ENCODE data around the gene CA10.

CA10 gene

DNA sequence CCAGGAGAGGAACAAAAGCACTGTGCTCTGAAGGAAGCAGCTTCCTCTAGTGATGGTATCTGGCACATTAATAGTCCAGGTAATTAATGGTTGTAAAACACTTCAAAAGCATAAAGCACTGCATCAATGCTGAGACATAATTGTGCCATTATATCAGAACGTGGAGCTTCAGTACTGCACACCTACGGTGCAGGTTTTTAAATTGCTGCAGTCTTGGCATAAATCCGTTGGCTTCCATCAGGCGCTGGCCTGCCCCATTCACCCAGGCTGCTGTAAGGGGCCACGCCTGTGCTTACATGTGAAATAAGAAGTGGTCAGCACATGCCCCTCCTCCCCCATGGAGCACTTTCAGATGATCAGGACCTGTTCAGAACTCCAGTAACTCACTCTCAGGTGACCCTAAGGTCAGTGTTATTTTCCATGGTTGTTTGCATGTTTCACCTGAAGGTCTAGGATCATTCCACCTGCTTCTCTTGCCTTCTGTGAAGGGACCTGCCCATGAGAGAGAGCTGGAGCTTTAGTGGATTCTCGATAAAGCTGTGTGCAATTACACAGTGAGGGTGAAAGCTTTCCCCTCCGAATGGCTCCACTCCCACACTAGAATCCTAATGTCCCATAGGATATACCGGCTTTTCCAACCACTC lies 345.3 kb downstream of the CA10 start:
- DNase-seq, result no peak

- no peak for DNase-seq
Measured at GRCh38 chr17:51807460-51807859, 351.1 kb downstream of the CA10 start.

DNA sequence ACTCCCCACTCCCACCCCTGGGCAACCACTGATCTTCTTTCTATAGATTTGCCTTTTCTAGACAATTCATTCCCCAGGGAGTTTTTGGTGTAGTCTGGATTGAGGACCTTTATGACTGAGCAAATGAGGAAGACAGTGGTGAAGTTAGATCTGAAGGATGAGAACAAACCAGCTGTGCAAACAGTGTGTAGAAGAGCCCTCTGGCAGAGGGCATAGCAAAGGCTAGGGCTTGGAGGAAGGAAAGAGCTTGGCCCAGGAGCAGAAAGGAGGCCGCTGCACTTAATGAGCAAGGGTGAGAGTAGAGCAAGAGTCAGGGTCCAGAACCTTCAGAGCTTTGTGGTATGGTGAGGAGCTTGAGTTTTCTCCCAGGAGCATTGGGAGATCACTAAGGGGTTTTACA lies 352.7 kb downstream of the CA10 start:
- DNase-seq, result no peak

GRCh38 chr17:51805185-51805584 lies 353.3 kb downstream of the CA10 start:
- no peak for DNase-seq

DNA sequence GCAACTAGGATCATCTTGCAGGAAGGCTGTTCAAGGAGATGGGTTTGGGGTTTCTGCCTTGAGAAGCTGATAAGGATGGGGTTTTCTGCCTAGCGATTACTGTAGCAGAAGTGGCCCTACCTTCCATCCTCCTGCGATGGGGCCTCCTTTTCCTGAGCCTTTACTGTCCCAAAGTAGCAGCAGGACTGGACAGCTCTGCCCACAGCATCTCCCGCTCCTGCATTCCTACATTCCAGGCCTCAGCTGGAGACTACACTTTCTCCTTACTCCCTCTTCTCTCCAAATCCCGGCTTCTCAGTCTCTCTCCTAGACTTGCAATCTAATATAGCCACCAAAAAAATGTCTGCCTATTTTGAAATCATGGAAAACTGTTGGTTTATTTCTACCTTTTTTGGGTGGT lies 355.4 kb downstream of the CA10 start:
- no peak for DNase-seq

GRCh38 chr17:51802544-51802943 lies 356.0 kb downstream of the CA10 start:
- DNase-seq, result no peak

DNA sequence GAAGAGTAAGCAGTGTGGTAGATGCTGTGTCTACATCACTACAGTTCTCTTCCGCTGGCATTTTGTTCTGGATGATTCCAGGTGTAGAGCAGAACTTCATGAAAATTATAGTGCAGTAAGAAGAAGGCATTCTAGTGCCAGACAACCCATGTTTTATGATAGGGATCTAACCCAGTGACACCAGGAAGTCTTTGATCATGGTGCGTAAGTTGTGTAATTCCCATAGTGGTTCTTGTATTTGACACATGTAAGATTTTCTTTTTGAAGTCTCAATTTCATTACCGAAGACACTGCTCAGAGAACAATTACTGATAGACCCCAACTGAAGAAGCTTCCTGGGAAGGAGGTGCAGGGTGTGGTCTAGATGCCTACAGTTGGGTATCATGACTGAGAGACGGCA lies 356.9 kb downstream of the CA10 start:
- no peak for DNase-seq

- DNase-seq, result no peak
Measured at GRCh38 chr17:51799981-51800380, 358.5 kb downstream of the CA10 start.

DNA sequence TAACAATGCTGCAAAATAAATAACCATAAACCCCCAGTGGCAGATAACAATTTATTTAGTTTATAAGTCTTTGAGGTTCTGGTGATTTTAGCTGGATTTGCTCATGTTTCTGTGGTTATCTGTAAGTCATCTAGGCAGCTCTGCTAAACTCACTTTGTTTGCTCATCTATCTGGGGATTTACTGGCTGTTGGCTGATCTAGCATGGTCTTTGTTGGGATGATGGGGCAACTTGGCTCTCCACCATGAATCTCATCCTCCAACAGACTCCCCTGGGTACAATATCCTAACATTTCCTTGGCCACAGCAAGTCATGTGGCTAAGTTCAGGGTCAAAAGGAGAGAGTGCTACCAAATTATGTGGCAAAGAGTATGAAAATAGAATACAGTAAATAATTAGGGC lies 359.3 kb downstream of the CA10 start:
- no peak for DNase-seq

DNA sequence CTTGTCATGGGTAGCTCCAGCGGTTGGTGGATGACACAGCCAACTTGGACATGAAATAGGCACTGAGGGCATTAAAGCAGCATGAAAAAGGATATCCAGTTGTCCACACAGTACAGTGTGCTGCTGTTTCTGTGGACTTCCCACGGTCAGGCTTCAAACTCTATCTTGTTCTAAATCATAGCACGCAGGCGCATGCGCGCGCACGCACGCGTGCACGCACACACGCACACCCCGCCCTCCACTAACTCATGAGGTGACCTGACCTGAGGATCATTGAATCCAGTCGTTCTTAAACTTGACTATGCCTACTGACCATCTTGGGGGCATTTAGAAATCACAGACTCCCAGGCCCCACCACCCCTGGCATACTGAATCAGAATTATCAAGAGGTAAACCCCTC lies 361.4 kb downstream of the CA10 start:
- DNase-seq, result no peak

GRCh38 chr17:51796026-51796425 lies 362.5 kb downstream of the CA10 start:
- no peak for DNase-seq

GRCh38 chr17:51795401-51795800 lies 363.1 kb downstream of the CA10 start:
- DNase-seq, result no peak

DNA sequence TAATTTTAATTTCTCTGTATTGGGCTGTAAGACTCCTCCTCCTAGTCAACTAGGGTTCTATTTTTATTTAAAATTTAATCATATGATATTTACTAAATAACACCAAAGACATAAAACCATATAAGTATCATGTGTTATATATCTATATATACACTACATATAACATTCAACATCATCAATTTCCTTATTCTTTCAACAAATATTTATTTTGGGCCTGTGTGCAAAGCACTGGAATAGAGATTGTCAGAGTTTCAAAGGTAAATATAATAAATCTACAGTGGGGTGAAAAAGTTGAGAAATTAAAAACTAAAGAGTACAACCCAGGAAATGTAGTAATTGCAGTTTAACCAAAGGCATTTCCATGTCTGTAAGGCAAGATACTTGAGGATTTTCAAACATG lies 364.0 kb downstream of the CA10 start:
- no peak for DNase-seq

DNA sequence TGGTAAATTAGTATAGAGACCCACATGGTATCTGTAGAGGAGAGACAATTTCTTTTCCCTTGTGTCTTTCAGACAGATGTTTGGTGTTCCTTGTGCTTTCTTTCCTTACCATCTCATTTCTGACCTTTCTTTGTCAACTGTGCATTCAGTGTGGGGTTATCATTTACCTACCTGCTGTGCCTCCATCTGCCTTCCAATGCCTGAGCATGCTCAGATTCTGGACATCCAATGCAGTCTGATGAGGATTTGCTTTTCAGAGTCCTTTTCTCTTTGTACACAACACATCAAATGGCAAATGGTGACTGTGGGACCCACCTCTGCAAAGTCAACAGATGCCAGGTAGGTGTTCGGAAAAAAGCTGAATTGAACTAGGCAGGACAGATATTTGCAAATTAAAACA lies 364.8 kb downstream of the CA10 start:
- DNase-seq, result no peak

DNA sequence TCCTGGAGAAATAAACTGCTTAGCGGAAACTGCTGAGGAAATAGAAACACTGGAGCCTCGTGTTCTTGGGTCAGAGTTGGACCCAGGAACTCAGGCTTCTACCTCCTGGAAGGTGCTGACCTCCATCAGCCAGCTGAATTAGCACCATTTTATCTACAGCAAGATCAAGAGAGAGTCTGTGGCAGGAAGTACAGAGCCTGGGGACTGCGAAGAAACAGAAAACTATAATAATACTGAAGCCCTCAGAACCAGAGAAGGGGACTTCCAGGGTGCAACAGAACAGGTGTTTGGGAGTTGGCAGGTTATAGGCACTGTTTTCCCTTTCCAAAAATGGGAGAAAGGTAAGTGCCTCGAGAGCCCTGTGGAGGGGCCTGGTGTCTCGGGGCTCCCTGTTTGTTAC lies 379.7 kb downstream of the CA10 start:
- DNase-seq, result no peak

DNA sequence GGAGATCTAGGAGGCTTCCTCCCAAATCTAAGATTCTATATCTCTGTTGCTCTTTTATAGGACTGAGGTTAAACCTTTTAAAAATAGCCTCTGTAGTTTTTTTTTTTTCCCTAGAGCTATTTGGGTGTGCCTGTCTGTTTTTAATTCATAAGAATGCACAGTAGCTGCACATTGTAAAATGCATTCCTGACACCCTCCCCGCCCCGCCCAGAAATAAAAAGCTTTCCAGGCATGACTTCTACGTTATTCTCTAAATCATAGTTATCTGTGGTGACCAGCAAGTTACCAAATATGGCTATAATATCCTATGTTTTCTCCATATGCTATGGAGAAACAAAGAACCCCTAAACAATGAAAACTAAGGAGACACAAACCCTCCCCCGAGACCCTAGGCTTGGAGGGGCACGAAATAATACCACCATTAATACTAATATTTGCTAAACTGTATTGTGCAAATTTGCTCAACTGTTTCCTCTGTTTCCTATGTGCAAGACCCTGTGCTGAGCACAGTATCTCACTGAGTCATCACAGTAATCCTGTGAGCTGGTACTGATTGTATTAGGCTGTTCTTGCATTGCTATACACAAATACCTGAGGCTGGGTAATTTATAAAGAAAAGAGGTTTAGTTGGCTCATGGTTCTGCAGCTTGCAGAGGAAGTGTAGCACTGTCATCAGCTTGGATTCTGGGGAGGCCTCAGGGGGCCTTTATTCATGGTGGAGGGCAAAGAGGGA lies 388.3 kb downstream of the CA10 start:
- DNase-seq, result no peak

GRCh38 chr17:51769231-51769630 lies 389.3 kb downstream of the CA10 start:
- DNase-seq, result no peak

DNA sequence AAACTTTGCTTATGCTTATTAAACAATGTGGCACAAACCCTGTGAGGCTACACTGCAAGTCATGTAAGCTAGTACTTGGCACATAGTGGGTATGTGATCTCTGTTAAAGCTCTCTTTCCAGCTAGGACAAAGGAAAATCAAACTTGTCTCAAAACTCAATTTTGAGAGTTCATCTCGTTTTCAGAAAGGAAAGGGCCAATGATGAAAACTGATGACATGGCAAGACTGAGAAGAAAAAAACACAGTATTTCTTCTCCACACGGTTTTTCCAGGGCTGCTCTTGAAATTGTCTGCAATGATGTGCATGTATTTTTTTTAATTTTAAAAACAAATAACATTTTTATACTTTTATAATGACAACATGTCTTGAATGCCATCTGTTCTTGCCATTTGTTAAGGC lies 389.8 kb downstream of the CA10 start:
- DNase-seq, result no peak

DNA sequence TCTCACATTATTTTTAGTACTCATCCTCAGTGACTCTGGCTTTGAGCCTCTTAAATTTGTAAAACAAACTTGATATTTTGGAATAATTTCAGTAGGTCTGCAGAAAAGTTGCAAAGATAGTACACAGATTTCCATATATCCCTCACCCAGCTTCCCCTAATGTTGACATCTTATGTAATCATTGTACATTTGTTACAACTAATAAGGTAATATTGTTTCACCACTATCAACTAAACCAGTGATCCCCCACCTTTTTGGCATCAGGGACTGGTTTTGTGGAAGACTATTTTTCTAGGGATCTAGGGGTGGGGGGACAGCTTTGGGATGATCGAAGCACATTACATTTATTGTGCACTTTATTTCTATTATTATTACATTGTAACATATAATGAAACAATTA lies 391.2 kb downstream of the CA10 start:
- no peak for DNase-seq

DNA sequence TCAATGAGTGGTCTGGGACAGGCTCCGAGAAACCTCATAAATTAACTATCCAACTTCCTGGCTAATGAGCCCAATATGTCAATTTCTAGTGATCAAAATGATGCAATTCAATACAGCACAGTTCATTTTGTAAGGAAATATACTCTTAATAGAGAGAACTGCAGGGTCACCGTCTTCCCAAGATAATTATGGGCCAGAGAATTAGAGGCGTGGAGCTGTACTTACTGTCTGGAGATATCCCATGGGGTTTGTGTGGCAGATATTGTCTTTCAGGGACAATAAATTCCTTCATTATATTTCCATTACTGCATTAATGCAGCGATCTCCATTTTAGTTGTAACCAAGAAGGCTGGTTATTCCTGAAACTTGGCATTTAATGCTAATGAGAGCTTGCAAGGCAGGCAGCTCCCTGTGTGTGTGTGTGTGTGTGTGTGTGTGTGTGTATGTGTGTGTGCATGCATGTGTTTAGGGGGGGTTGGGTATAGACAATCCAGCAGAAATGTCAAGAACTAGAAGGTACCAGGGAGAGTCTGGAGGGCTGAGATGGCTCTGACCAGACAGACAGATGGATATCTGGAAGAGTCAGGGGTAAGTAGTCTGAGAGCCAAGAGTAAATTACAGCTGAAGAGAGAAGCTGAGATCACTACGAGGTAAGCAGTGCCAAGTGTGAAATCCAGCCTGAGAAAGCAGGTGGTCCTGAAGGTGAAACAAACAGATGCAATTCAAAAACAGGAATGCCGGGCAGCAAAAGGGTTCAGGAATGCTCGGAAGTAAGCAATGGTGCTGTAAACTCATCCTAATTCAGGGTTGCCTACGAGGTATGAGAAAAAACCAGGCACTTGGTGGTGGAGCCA lies 393.0 kb downstream of the CA10 start:
- no peak for DNase-seq

DNA sequence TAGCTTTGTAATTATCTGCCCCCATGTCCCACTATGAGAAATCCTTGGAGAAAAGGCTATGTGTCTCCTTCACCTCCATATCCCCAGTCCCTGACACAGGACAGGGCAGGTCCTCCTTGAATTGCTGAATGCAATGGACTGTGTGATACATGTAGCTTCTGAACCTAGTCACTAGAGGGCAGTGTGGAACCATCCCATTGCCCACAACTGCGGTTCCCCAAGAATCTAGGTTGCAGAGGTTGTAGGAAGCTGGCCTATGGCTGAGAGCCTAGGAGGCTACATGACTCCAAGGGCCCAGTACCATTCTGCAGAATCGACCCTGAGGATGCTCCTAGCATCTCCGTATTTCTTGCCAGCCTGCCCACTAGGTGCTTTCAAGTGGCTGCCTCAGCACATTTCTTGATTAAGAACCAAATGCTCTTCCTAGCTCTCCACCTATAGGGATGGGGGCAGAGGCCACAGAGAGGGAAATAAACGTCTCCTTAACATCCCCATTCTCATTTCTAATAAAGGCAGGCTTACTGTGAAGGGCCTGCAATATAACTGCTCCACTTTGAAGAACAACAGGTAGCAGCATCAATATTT lies 394.0 kb downstream of the CA10 start:
- DNase-seq, result no peak

GRCh38 chr17:51763058-51763457 lies 395.5 kb downstream of the CA10 start:
- no peak for DNase-seq

DNA sequence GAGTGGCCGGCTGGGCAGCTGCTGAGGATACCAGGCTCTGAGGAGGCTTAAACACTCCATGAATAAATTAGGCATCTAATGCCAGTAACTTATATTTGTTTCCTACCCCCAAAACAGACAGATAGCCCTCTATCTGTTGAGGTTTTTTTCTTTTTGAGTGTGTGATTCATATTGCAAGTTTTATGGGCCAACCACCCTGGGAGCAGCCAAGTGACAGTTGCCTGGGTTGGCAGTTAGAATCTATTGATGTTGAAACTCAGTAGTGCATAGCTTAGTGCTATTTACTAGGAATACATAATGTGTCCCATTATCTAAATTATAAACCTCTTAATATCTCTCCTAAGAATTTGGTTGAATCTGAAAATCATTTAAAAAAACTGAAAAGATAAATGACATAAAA lies 397.4 kb downstream of the CA10 start:
- DNase-seq, result no peak

GRCh38 chr17:51759260-51759659 lies 399.3 kb downstream of the CA10 start:
- DNase-seq, result no peak
